Endodermal cell (in vitro differentiated cells): Measurements from ENCODE around the gene HOXB4. TPM values are rescaled to one million over a fixed set of nuclear protein-coding genes. Genes with fewer than 3 reads are reported as not detected.

Experiments used
- DNase-seq: peaks from one replicate; pipeline ENCODE4 v3.0.0-alpha.2; 2017
- H3K27ac ChIP-seq: 2 replicates; pipeline ENCODE4 v1.5.1; 2013; ENCODE audit warnings: mild to moderate bottlenecking, low read depth, low read length, moderate library complexity
- H3K27me3 ChIP-seq: 2 replicates; pipeline ENCODE4 v1.6.1; 2013; ENCODE audit warnings: mild to moderate bottlenecking, low read length, moderate library complexity; ENCODE audit not compliant: insufficient read depth, control insufficient read depth, poor library complexity, severe bottlenecking
- H3K36me3 ChIP-seq: 2 replicates; pipeline ENCODE4 v1.7.0; 2013; ENCODE audit warnings: mild to moderate bottlenecking, low read length, moderate library complexity; ENCODE audit not compliant: control insufficient read depth, insufficient read depth
- H3K4me1 ChIP-seq: one replicate; pipeline ENCODE4 v1.7.0; 2013; ENCODE audit warnings: low read length; ENCODE audit not compliant: control insufficient read depth, insufficient read depth
- H3K4me3 ChIP-seq: 2 replicates; pipeline ENCODE4 v1.5.1; 2013; ENCODE audit warnings: mild to moderate bottlenecking, low read length, moderate library complexity
- H3K9ac ChIP-seq: 2 replicates; pipeline ENCODE4 v1.6.1; 2013; ENCODE audit warnings: mild to moderate bottlenecking, low read length, moderate library complexity; ENCODE audit not compliant: poor library complexity, severe bottlenecking; ENCODE audit errors: extremely low read depth
- H3K9me3 ChIP-seq: 2 replicates; pipeline ENCODE4 v1.6.1; 2013; ENCODE audit warnings: mild to moderate bottlenecking, low read length, moderate library complexity; ENCODE audit not compliant: control insufficient read depth
- H3K27ac Mint-ChIP-seq: 2 replicates; pipeline ENCODE4 v1.8.0; 2020; ENCODE audit warnings: mixed read lengths
- H3K27me3 Mint-ChIP-seq: 2 replicates; pipeline ENCODE4 v1.8.0; 2021; ENCODE audit warnings: mild to moderate bottlenecking, mixed read lengths; ENCODE audit not compliant: insufficient read depth
- H3K36me3 Mint-ChIP-seq: 2 replicates; pipeline ENCODE4 v1.8.0; 2020; ENCODE audit warnings: low read depth, mixed read lengths
- H3K4me1 Mint-ChIP-seq: 2 replicates; pipeline ENCODE4 v1.8.0; 2020; ENCODE audit warnings: mixed read lengths
- H3K4me3 Mint-ChIP-seq: 2 replicates; pipeline ENCODE4 v1.8.0; 2020; ENCODE audit warnings: mild to moderate bottlenecking, moderate library complexity, mixed read lengths
- H3K9me3 Mint-ChIP-seq: 2 replicates; pipeline ENCODE4 v1.8.0; 2020; ENCODE audit warnings: mild to moderate bottlenecking, mixed read lengths
- CTCF ChIP-seq: fragments of 200-600 bp; sonication (generic); conservative IDR thresholded peaks from 2 replicates; pipeline ENCODE4 v1.5.0; 2021; ENCODE audit warnings: antibody characterized with exemption, mild to moderate bottlenecking
- WGBS, 2 experiments: methylation state at CpG; one replicate each; pipeline versions ENCODE4 v1.1.5 to v1.1.7; 2013; ENCODE audit warnings: missing lambda C conversion rate in 2 of 2, mixed read lengths in 1 of 2; ENCODE audit not compliant: insufficient coverage in 1 of 2, insufficient read length in 1 of 2; 5-methylcytosine and 5-hydroxymethylcytosine counted together
- total RNA-seq, 2 donors: library from RNA; stranded (reverse); fragmentation: NEBNext Ultra II Directional in 1 of 2; extraction: Animal tissue kit (Norgen Biotek cat#: 25700) in 1 of 2; gene quantifications; 2 replicates in 1 of 2; 3 replicates in 1 of 2; pipeline ENCODE4 v1.2.1, GENCODE V29; 2021

The HOXB4 gene
- total RNA-seq, 2 donors from 2014 or later, result not detected

DNA sequence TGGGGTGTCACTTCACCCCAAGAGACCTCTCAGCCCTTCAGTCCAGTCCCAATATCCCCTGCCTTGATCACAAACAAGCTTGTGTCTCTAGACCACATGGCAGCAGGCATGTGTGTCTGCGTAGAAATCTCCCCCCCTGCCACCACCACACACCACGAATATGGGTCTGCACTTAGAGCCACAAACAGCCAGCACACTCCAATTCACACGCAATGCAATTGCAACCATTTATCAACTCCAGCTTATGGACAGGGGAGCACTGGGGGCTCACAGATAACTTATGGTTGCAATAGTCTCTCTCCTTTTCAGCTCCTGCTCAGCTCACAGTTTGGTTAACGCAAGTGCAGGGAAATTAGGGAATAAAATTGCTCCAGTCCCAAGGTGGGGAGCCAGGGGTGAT, 45.4 kb upstream of the HOXB4 start:
- 0 to 13% methylated on average over 1 to 4 of the region's 4 CpGs for WGBS, 2 experiments
- Mint-ChIP-seq H3K27ac (no peak overlapping the region), H3K27me3 (peaks cover 99% of the 10 kb centered on the region), H3K9me3 (no peaks in the 10 kb centered on the region), H3K36me3 (no peaks in the 10 kb centered on the region), H3K4me3 (no peak overlapping the region), H3K4me1 (peaks cover 4% of the 10 kb centered on the region)
- Histone ChIP-seq H3K4me1 (peaks cover 2% of the 10 kb centered on the region), H3K4me3 (no peak overlapping the region), H3K9ac (no peak overlapping the region), H3K36me3 (no peaks in the 10 kb centered on the region), H3K27me3 (peaks cover 100% of the 10 kb centered on the region), H3K27ac (no peak overlapping the region), H3K9me3 (peaks cover 8% of the 10 kb centered on the region)
- TF ChIP-seq CTCF, result no peak
- no peak for DNase-seq

DNA sequence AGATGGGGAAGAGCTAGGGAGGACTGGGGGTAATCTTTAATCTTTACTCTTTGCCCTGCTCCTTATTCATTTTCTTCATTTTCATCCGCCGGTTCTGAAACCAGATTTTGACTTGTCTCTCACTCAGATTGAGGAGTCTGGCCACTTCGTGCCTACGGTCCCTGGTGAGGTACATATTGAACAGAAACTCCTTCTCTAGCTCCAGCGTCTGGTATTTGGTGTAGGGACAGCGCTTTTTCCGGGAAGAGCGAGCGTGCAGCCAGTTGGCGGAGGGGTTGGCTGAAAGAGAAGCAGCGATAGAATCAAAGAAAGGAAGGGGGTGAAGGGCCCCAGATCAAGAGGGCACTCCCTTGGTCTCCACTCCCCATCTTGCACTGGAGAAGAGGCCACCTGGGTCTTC, 44.7 kb upstream of the HOXB4 start:
- no peak overlapping the region for H3K27ac ChIP-seq

GRCh38 chr17:48621410-48622392, 43.6 kb upstream of the HOXB4 start:
- H3K27me3 ChIP-seq, result peaks cover 100% of the 10 kb centered on the region

More for the DNA sequence above, 44.7 kb upstream of the HOXB4 start:
- H3K36me3 Mint-ChIP-seq, result no peaks in the 10 kb centered on the region
- DNase-seq, result no peak
- no peak overlapping the region for H3K4me3 Mint-ChIP-seq
- TF ChIP-seq CTCF, result no peak
- H3K9me3 Mint-ChIP-seq, result no peaks in the 10 kb centered on the region
- WGBS, 2 experiments, result 13 to 15% methylated on average over 9 to 11 of the region's 11 CpGs
- Histone ChIP-seq H3K9me3 (peaks cover 8% of the 10 kb centered on the region), H3K27me3 (peaks cover 100% of the 10 kb centered on the region), H3K36me3 (no peaks in the 10 kb centered on the region), H3K4me3 (no peak overlapping the region), H3K4me1 (peaks cover 2% of the 10 kb centered on the region), H3K9ac (no peak overlapping the region)
- peaks cover 4% of the 10 kb centered on the region for H3K4me1 Mint-ChIP-seq
- H3K27me3 Mint-ChIP-seq, result peaks cover 99% of the 10 kb centered on the region
- no peak overlapping the region for H3K27ac Mint-ChIP-seq

More at GRCh38 chr17:48621410-48622392, 43.6 kb upstream of the HOXB4 start:
- DNase-seq, result peak; percentile 66
- Histone ChIP-seq H3K4me3 (no peak overlapping the region), H3K27ac (peak overlapping the region; percentile 6), H3K36me3 (no peaks in the 10 kb centered on the region), H3K9ac (no peak overlapping the region), H3K9me3 (peaks cover 8% of the 10 kb centered on the region), H3K4me1 (peaks cover 2% of the 10 kb centered on the region)
- no peak for TF ChIP-seq CTCF
- Mint-ChIP-seq H3K9me3 (no peaks in the 10 kb centered on the region), H3K36me3 (no peaks in the 10 kb centered on the region), H3K4me3 (no peak overlapping the region), H3K27me3 (peaks cover 99% of the 10 kb centered on the region), H3K4me1 (peaks cover 4% of the 10 kb centered on the region), H3K27ac (no peak overlapping the region)
- 8 to 15% methylated on average over 13 to 41 of the region's 41 CpGs for WGBS, 2 experiments
